MM.1S (cell line): ENCODE results near the gene CHMP6.

ENCODE experiments used
- DNase-seq: peaks from one replicate; pipeline ENCODE4 v3.0.0-alpha.2; 2015
- H2AFZ ChIP-seq: fragments of 300-600 bp; sonication (generic); 2 replicates; pipeline ENCODE4 v1.6.0; 2016; ENCODE audit warnings: antibody characterized with exemption, low read length
- H3F3A ChIP-seq: fragments of 300-600 bp; sonication (generic); 2 replicates; pipeline ENCODE4 v1.6.1; 2016; ENCODE audit warnings: mild to moderate bottlenecking, antibody characterized with exemption, low read length, moderate library complexity, mixed read lengths; ENCODE audit not compliant: insufficient read depth
- H3K27ac ChIP-seq: fragments of 300-600 bp; sonication (generic); 2 replicates; pipeline ENCODE4 v1.5.1; 2016; ENCODE audit warnings: mild to moderate bottlenecking, low read length
- H3K27me3 ChIP-seq: fragments of 300-600 bp; sonication (generic); replicated peaks from 2 replicates; pipeline ENCODE4 v1.6.0; 2016; ENCODE audit warnings: low read length; ENCODE audit not compliant: insufficient read depth
- H3K36me3 ChIP-seq: fragments of 300-600 bp; sonication (generic); replicated peaks from 2 replicates; pipeline ENCODE4 v1.6.1; 2016; ENCODE audit warnings: mild to moderate bottlenecking, low read length, mixed read lengths; ENCODE audit not compliant: insufficient read depth
- H3K4me1 ChIP-seq: fragments of 300-600 bp; sonication (generic); 2 replicates; pipeline ENCODE4 v1.6.1; 2016; ENCODE audit warnings: low read length, mixed read lengths
- H3K4me2 ChIP-seq: fragments of 300-600 bp; sonication (generic); 2 replicates; pipeline ENCODE4 v1.6.0; 2016; ENCODE audit warnings: low read depth, low read length
- H3K4me3 ChIP-seq: fragments of 300-600 bp; sonication (generic); 2 replicates; pipeline ENCODE4 v1.5.1; 2016; ENCODE audit warnings: low read length, mixed read lengths
- H3K79me2 ChIP-seq: fragments of 300-600 bp; sonication (generic); 2 replicates; pipeline ENCODE4 v1.6.1; 2016; ENCODE audit warnings: mixed run types, low read length, mixed read lengths
- H3K9ac ChIP-seq: fragments of 300-600 bp; sonication (generic); 2 replicates; pipeline ENCODE4 v1.6.1; 2016; ENCODE audit warnings: low read length, mixed read lengths
- H3K9me2 ChIP-seq: fragments of 300-600 bp; sonication (generic); replicated peaks from 2 replicates; pipeline ENCODE4 v1.6.1; 2016; ENCODE audit warnings: mild to moderate bottlenecking, low read length, mixed read lengths; ENCODE audit not compliant: insufficient read depth
- H3K9me3 ChIP-seq: fragments of 300-600 bp; sonication (generic); replicated peaks from 2 replicates; pipeline ENCODE4 v1.6.1; 2016; ENCODE audit warnings: mild to moderate bottlenecking, low read length, mixed read lengths; ENCODE audit not compliant: insufficient read depth
- H4K20me1 ChIP-seq: fragments of 300-600 bp; sonication (generic); 2 replicates; pipeline ENCODE4 v1.6.1; 2016; ENCODE audit warnings: mild to moderate bottlenecking, low read length, moderate library complexity, mixed read lengths; ENCODE audit not compliant: insufficient read depth
- EZH2 ChIP-seq: fragments of 300-600 bp; sonication (generic); optimal IDR thresholded peaks from 2 replicates; pipeline ENCODE3; 2017; ENCODE audit warnings: low read depth, mild to moderate bottlenecking, antibody characterized with exemption, low read length, mixed read lengths
- EZH2phosphoT487 ChIP-seq: fragments of 300-600 bp; sonication (generic); IDR thresholded peaks from 2 replicates; pipeline ENCODE4 v1.6.1; 2018; ENCODE audit warnings: antibody characterized with exemption, low read length
- TF ChIP-seq, protein P1 (sequence below): fragments of 300-600 bp; sonication (generic); IDR thresholded peaks from 2 replicates; pipeline ENCODE4 v1.5.1; 2016; ENCODE audit warnings: antibody characterized with exemption, low read length, mixed read lengths

CHMP6 gene

DNA sequence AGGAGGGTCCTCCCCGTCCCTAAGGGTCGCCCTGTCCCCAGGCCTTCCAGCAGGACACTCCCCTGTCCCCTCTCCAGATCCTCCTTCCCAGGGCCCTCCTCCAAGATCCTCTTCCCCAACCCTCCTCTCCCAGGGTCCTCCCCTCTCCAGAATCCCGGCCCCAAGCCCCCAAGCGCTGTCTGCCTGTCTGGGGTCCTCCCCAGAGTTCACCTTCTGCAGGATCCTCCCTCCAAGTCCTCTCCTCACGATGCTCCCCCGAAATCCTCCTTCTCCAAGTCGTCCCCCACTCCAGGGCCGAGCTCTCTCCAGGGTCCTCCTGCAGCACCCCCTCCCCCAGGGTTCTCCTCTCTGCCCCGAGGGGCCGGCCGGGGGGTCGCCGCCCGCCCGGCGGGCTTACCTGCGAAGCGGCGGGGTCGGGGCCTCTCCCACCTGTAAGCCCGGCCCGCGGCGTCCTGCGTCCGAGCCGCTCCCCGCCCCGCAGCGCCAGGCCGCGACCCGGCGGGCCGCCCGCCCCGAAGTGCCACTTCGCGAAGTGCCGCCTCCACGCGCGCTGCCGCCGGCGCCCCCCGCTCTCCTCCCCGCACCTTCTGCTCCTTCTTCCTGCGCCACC, 42.6 kb downstream of the CHMP6 start:
- no peak overlapping the region for H3K4me3 ChIP-seq
- H3F3A ChIP-seq: no peaks in the 10 kb centered on the region
- no peak overlapping the region for H2AFZ ChIP-seq
- H3K9me3 ChIP-seq: no peaks in the 10 kb centered on the region
- no peak for DNase-seq
- H3K4me2 ChIP-seq: peak overlapping the region; percentile 12; the same call in 1 of the 2 replicates
- no peak overlapping the region for H3K9ac ChIP-seq
- H3K27me3 ChIP-seq: peaks cover 87% of the 10 kb centered on the region
- H3K36me3 ChIP-seq: no peaks in the 10 kb centered on the region
- H3K4me1 ChIP-seq: no peaks in the 10 kb centered on the region
- TF ChIP-seq EZH2 (no peak), EZH2phosphoT487 (no peak)
- TF ChIP-seq, protein P1, sequence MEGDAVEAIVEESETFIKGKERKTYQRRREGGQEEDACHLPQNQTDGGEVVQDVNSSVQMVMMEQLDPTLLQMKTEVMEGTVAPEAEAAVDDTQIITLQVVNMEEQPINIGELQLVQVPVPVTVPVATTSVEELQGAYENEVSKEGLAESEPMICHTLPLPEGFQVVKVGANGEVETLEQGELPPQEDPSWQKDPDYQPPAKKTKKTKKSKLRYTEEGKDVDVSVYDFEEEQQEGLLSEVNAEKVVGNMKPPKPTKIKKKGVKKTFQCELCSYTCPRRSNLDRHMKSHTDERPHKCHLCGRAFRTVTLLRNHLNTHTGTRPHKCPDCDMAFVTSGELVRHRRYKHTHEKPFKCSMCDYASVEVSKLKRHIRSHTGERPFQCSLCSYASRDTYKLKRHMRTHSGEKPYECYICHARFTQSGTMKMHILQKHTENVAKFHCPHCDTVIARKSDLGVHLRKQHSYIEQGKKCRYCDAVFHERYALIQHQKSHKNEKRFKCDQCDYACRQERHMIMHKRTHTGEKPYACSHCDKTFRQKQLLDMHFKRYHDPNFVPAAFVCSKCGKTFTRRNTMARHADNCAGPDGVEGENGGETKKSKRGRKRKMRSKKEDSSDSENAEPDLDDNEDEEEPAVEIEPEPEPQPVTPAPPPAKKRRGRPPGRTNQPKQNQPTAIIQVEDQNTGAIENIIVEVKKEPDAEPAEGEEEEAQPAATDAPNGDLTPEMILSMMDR: no peak
- H3K9me2 ChIP-seq: no peaks in the 10 kb centered on the region
- H3K79me2 ChIP-seq: no peaks in the 10 kb centered on the region
- no peak overlapping the region for H3K27ac ChIP-seq
- H4K20me1 ChIP-seq: no peaks in the 10 kb centered on the region

DNA sequence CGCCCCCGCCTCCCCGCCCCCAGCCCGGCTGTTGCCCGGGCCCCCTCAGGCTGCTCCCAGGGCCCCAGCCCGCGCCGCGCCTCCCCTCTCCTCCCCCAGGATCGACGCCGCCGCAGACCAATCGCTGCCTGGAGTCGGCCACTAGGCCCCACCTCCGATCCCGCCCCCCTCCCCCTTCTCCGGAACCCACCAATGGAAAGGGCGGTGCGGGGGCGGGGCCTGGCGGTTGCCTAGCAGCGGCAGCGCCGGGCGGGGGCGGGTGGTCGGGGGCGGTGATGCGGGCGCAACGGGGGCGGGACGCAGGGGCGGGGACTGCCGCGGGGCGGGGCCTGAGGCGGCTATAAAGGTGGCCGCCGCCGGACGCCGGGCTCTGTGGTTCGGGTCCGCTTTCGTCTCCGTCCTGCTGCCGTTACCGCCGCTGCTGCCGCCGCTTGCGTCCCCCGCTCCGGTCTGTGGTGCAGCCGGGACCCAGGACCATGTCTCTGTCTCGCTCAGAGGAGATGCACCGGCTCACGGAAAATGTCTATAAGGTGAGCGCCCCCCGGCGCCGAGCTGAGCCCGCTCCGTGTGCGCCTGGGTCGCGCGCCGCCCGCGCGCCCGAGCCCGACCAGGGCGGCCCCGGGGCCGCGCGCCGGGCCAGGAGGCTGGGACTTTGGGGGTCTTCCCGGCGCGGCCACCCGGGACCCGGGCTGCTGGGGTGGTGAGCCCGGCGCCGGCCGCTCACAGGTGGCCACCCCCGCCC, 43.3 kb downstream of the CHMP6 start, which contains the start of gene BAIAP2:
Gene BAIAP2 (plus strand): TSS at position 373 of the 742 bp plus-strand sequence. CDS start 104 bp downstream, at position 477.
- Histone ChIP-seq H3K36me3 (no peaks in the 10 kb centered on the region), H3K9ac (no peak within 1 kb of the TSS), H3K4me3 (no peak within 1 kb of the TSS), H3K79me2 (no peaks in the 10 kb centered on the region), H3K4me1 (no peaks in the 10 kb centered on the region), H2AFZ (no peak within 1 kb of the TSS), H3K27me3 (peaks cover 87% of the 10 kb centered on the region), H3K9me2 (no peaks in the 10 kb centered on the region), H4K20me1 (no peaks in the 10 kb centered on the region), H3K27ac (no peak within 1 kb of the TSS), H3K9me3 (no peaks in the 10 kb centered on the region), H3K4me2 (peak within 1 kb of the TSS; percentile 12; the same call in 1 of the 2 replicates), H3F3A (no peaks in the 10 kb centered on the region)
- peak; percentile 83 for DNase-seq
- TF ChIP-seq EZH2phosphoT487 (no peak), EZH2 (no peak)
- TF ChIP-seq, protein P1: no peak

DNA sequence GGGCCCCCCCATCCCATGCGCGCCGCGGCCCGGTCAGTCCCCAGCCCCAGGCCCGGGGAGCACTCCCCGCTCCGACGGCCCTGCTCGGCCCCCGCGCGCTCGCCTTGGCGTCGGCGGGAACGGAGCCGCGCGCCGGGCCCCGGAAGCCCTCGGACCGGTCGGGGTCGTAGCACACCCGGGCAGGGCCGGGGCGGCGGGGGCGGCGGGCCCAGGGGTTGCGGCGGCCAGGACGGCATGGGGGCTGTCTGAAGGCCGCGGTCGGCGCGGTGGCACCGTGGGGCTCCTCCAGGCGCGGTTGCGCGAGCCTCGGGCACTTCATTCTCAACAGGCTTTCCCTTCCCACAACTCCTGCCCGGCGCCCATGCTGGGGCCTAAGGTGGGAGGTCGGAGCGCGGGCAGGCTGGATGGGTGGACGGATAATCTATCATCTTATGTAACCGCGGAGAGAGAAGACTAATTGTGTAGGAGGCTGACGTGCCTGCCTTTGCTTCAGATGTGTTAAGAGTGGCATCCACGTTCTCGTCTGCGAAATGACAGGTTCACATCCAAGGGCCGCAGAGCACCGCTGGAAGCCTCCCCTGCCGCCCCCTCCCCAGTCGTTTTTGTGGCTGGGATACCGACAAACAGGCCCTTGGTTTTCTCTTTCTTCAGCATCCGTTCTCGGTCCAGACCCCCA, 44.0 kb downstream of the CHMP6 start:
- Histone ChIP-seq H3K79me2 (no peaks in the 10 kb centered on the region), H3K9me3 (no peaks in the 10 kb centered on the region), H3K4me3 (no peak overlapping the region), H3K4me1 (no peaks in the 10 kb centered on the region), H3K9me2 (no peaks in the 10 kb centered on the region), H3K27ac (no peak overlapping the region), H3K4me2 (no peak overlapping the region), H3K36me3 (no peaks in the 10 kb centered on the region), H3K9ac (no peak overlapping the region), H4K20me1 (no peaks in the 10 kb centered on the region), H3F3A (no peaks in the 10 kb centered on the region), H3K27me3 (peaks cover 87% of the 10 kb centered on the region), H2AFZ (no peak overlapping the region)
- no peak for DNase-seq
- TF ChIP-seq EZH2phosphoT487 (no peak), EZH2 (no peak)
- TF ChIP-seq, protein P1: no peak
